AG04449 (cell line): ENCODE results near the gene CLK3.

Experiments used
- CTCF ChIA-PET: fragments of 350-600 bp; formaldehyde crosslinking; extraction: SDS; loops from one replicate; lab custom pipeline; 2021; ENCODE audit warnings: antibody characterized with exemption; lab: Yijun Ruan, JAX
- POLR2A ChIA-PET: fragments of 400-600, 350-600 bp; formaldehyde crosslinking; extraction: SDS; loops from one replicate; lab custom pipeline; 2020; ENCODE audit warnings: antibody characterized with exemption, inconsistent platforms; lab: Yijun Ruan, JAX
- DNase-seq: peaks from one replicate; pipeline ENCODE4 v3.0.0-alpha.2; 2010; ENCODE audit warnings: low read depth, low spot score
- H3K4me3 ChIP-seq: 2 replicates; pipeline ENCODE4 v1.5.1; 2011; ENCODE audit warnings: low read depth, mild to moderate bottlenecking, control low read depth, low read length
- TF ChIP-seq, protein P1 (sequence below): IDR thresholded peaks from one replicate; pipeline ENCODE4 v1.5.1; 2011; ENCODE audit warnings: mild to moderate bottlenecking, moderate library complexity, low read length, control low read depth, inconsistent platforms; ENCODE audit not compliant: insufficient read depth; ENCODE audit errors: missing control alignments

Gene CLK3

DNA sequence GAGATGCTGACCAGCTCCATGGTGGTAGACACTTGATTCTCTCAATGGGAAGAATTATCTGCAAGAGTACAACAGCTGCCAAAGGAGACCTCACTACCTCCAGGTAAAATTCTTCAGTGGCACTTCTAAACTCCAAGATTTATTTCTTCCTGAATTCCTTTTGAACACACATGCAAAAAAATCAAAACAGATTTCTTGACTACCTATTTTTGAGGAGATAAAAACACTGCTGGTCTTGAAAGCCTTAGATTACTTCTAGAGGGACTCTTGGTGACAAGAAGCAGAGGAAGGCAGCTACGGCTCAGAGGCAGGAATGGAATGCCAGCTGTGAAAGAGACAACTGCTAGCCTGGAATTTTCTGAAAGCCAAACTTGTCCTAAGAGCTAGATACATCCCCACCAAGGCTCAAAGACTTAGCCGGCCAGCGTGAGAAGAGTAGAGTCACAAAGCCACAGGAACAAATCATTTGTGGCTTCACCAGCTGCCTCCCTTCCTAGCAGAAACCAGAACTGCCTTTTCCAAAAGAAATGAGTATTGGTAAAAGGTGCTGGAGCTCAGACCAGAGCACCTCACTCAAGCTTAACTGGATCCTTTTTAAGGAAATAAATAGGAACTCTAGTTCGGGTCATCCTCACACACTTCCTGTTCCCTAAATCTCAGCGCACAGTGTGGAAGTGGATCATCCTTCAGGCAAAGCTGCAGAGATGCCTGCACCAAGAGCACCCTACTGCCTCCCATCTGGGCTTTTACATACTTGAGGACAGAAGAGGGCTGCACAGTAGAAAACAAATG lies 32.6 kb downstream of the CLK3 start:
- ChIA-PET POLR2A (no interaction called here), CTCF (interaction anchor here (1.0 to 46.3 kb wide), 4 partner anchors 15 to 253 kb away, joined by 4 to 1672 read pairs (median 125); partner anchors contain the start of gene CSK)
- TF ChIP-seq, protein P1, sequence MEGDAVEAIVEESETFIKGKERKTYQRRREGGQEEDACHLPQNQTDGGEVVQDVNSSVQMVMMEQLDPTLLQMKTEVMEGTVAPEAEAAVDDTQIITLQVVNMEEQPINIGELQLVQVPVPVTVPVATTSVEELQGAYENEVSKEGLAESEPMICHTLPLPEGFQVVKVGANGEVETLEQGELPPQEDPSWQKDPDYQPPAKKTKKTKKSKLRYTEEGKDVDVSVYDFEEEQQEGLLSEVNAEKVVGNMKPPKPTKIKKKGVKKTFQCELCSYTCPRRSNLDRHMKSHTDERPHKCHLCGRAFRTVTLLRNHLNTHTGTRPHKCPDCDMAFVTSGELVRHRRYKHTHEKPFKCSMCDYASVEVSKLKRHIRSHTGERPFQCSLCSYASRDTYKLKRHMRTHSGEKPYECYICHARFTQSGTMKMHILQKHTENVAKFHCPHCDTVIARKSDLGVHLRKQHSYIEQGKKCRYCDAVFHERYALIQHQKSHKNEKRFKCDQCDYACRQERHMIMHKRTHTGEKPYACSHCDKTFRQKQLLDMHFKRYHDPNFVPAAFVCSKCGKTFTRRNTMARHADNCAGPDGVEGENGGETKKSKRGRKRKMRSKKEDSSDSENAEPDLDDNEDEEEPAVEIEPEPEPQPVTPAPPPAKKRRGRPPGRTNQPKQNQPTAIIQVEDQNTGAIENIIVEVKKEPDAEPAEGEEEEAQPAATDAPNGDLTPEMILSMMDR = no peak
- no peak for DNase-seq
- H3K4me3 ChIP-seq = no peak overlapping the region

DNA sequence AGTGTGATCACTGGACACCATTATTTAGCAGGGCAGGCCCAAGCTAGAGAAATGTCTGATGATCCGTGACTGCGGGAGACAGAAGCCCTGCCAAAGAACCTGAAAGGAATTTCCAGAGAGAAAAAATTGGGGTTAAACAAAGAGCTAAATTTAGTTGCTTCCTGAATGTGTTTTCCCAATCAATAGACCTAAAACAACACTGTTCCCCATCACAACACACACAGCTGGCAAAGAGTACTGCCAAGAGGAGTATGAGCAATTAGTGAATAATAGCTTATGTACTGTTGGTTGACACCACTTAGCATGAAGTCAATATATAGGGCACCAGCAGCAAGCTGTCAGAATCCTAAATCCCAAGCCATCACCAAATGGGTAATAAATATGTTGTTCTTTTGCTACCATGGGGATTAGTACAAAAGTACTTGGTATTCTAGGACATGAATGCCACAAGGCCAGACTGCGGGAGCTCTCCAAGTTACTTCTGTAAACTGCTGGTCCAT lies 35.7 kb downstream of the CLK3 start:
- TF ChIP-seq, protein P1 = no peak
- no peak overlapping the region for H3K4me3 ChIP-seq
- DNase-seq = no peak
- ChIA-PET POLR2A (no interaction called here), CTCF (interaction anchor here (0.9 to 46.3 kb wide), 4 partner anchors 10 to 279 kb away, joined by 3 to 1672 read pairs (median 128); partner anchors contain the start of gene CSK)

DNA sequence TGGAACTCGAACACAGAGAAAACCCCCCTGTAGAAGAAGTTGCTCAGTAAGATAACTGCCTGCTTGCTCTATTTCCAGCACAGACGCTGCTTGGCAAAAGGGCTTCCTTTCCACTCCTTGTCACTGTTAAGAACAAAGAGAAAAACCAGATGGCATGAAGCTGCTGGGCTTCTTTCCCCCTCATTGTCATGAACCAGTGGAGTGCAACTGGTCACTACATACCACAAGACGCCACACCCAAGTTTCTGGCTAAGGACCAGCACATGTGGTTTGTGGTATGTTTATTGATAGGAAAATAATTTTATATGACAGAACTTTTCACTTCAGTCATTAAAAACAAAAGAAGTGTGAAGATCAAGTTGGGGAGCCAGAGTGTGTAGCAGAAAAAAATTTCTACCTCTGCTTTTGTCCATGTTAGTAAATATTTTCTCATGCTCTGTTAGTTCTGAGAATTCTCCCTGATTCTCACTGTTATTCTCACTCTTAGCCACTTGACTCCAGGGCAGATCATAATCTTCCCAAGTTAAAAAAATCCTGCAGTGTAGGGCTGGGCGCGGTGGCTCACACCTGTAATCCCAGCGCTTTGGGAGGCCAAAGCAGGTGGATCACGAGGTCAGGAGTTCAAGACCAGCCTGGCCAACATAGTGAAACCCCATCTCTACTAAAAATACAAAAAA lies 37.9 kb downstream of the CLK3 start:
- POLR2A ChIA-PET = no interaction called here
- CTCF ChIA-PET = interaction anchor here (0.9 to 46.3 kb wide), 4 partner anchors 12 to 119 kb away, joined by 3 to 1672 read pairs (median 125); partner anchors contain the start of gene CSK
- TF ChIP-seq, protein P1 = no peak
- no peak overlapping the region for H3K4me3 ChIP-seq
- no peak for DNase-seq

DNA sequence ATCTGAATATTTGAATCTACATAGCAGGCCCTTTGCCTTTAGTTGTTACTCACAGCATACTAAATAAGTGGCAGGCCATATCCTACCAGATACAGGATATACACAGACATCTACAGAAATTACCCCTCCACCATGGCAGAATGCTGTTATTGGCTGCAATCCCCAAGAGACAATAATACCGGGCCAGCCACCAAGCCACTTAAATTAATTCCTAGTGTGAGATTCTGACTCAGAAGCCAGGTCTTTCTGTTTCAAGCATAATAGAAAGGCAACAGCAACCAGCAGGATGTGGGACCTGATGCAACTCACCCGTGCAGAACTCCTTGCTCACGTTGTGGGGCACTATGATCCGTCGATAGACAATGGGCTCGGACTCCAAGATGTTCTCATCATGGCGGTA lies 39.8 kb downstream of the CLK3 start:
- TF ChIP-seq, protein P1 = no peak
- DNase-seq = no peak
- ChIA-PET CTCF (interaction anchor here (2.1 to 16.2 kb wide), 2 partner anchors 22 to 24 kb away, joined by 6 to 246 read pairs; no protein-coding TSS in a partner anchor), POLR2A (no interaction called here)
- H3K4me3 ChIP-seq = no peak overlapping the region

DNA sequence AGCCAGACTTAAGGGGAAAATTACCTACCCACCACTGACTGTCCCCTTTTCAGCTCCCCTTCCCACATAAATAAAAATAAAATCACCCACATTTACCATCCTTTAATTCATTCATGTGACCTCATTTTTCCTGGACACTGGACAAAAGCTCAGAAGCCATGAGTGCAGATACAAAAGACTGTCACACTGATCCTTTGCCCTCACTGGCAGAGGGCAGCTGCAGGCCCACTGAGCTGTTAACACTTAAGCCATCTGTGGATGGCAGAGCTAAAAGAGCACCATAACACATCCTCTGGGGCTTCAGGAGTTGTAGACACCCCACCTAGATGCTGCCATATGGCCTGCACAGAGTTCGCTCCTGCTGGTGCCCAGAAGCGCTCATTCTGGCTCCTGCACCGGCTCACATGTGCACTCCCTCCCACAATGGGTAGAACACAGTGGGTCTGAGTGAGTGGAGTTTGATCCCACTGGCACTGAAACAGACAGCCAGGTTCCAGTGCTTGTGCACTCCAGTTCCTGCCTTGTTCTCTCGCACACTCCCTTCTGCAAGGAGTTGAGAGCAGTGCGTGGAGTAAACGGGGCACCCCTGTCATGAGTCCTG lies 41.4 kb downstream of the CLK3 start:
- TF ChIP-seq, protein P1 = no peak
- DNase-seq = no peak
- H3K4me3 ChIP-seq = no peak overlapping the region
- ChIA-PET CTCF (interaction anchor here (0.9 to 2.1 kb wide), 4 partner anchors 11 to 113 kb away, joined by 3 to 13 read pairs (median 6); no protein-coding TSS in a partner anchor), POLR2A (no interaction called here)
